ENCODE data around the gene PRKCE. TPM values are rescaled to one million over a fixed set of nuclear protein-coding genes. Genes with fewer than 3 reads are reported as not detected.

The PRKCE gene
- total RNA-seq, 1 experiment from 2014 or later, result 2.4 TPM

GRCh38 chr2:46023165-46023854 is 371.8 kb downstream of the PRKCE start:
- TF ChIP-seq EZH2 (IDR thresholded peaks at IDR 0.05; ENCODE audit: borderline replicate concordance, low read depth, low read length, poor library complexity, severe bottlenecking), result no peak
- TF ChIP-seq, protein P1, sequence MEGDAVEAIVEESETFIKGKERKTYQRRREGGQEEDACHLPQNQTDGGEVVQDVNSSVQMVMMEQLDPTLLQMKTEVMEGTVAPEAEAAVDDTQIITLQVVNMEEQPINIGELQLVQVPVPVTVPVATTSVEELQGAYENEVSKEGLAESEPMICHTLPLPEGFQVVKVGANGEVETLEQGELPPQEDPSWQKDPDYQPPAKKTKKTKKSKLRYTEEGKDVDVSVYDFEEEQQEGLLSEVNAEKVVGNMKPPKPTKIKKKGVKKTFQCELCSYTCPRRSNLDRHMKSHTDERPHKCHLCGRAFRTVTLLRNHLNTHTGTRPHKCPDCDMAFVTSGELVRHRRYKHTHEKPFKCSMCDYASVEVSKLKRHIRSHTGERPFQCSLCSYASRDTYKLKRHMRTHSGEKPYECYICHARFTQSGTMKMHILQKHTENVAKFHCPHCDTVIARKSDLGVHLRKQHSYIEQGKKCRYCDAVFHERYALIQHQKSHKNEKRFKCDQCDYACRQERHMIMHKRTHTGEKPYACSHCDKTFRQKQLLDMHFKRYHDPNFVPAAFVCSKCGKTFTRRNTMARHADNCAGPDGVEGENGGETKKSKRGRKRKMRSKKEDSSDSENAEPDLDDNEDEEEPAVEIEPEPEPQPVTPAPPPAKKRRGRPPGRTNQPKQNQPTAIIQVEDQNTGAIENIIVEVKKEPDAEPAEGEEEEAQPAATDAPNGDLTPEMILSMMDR (conservative IDR thresholded peaks at IDR 0.05; ENCODE audit: low read depth, low read length), result no peak
- ChIA-PET POLR2A (ENCODE audit: low non-redundant PET) (no interaction called here), CTCF (no interaction called here)
- DNase-seq (ENCODE audit: low spot score), result no peak
- BruUV-seq (replicated peaks), result no TSS peak
- intact Hi-C loops (cut with micrococcal nuclease; ENCODE audit: unreplicated experiment), result no loop called here
- Histone ChIP-seq H3K27me3 (replicated peaks; ENCODE audit: insufficient read depth, low read depth, low read length, poor library complexity) (no peaks in the 10 kb centered on the region), H3K27ac (ENCODE audit: low read depth, low read length, poor library complexity, severe bottlenecking) (no peak overlapping the region), H3K4me1 (ENCODE audit: insufficient read depth, low read length, poor library complexity, severe bottlenecking) (no peaks in the 10 kb centered on the region), H3K4me3 (ENCODE audit: low read depth, low read length, poor library complexity, severe bottlenecking) (no peak overlapping the region), H3K9me3 (ENCODE audit: low read depth, low read length, poor library complexity, severe bottlenecking) (no peaks in the 10 kb centered on the region), H3K36me3 (ENCODE audit: insufficient read depth, low read length, poor library complexity, severe bottlenecking) (no peaks in the 10 kb centered on the region)

DNA sequence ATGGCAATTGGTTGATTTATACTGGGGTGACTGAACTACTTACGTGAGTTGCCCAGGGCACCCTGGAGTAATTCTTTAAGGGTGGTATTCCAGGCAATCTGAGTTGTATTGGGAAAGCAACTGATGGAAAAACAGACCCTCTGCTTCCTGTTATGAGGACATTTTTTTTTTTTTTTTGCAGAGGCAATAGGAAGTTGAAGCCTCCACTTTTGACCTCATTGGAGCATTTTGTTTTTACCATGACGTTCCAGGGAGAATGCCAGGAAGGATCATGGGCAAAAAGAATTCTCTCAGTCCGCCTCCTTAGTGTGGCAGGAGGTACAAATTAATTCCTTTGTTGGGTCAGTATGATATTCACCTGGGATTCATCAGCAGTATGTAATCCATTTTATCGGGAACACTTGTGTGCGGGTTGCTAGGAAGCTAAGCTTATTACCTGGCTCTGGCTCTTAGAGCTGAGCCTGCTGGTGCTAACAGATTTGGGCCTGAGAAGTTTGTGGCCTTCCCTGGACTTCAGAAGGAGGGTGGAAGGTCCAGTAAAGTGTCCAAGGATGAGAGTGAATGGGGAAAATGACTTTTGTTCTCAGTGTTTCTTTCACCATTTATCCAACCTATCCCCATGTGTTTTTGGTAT is 372.8 kb downstream of the PRKCE start:
- Histone ChIP-seq H3K36me3 (ENCODE audit: insufficient read depth, low read length, poor library complexity, severe bottlenecking) (no peaks in the 10 kb centered on the region), H3K9me3 (ENCODE audit: low read depth, low read length, poor library complexity, severe bottlenecking) (no peaks in the 10 kb centered on the region), H3K27ac (ENCODE audit: low read depth, low read length, poor library complexity, severe bottlenecking) (no peak overlapping the region), H3K4me1 (ENCODE audit: insufficient read depth, low read length, poor library complexity, severe bottlenecking) (no peaks in the 10 kb centered on the region), H3K4me3 (ENCODE audit: low read depth, low read length, poor library complexity, severe bottlenecking) (no peak overlapping the region), H3K27me3 (replicated peaks; ENCODE audit: insufficient read depth, low read depth, low read length, poor library complexity) (no peaks in the 10 kb centered on the region)
- TF ChIP-seq, protein P1 (conservative IDR thresholded peaks at IDR 0.05; ENCODE audit: low read depth, low read length), result no peak
- TF ChIP-seq EZH2 (IDR thresholded peaks at IDR 0.05; ENCODE audit: borderline replicate concordance, low read depth, low read length, poor library complexity, severe bottlenecking), result no peak
- ChIA-PET CTCF (no interaction called here), POLR2A (ENCODE audit: low non-redundant PET) (interaction anchor here (0.6 kb wide), 1 partner anchor 565 kb away, joined by 5 read pairs; no protein-coding TSS in a partner anchor)
- no TSS peak for BruUV-seq (replicated peaks)
- intact Hi-C loops (cut with micrococcal nuclease; ENCODE audit: unreplicated experiment), result no loop called here
- no peak for DNase-seq (ENCODE audit: low spot score)

DNA sequence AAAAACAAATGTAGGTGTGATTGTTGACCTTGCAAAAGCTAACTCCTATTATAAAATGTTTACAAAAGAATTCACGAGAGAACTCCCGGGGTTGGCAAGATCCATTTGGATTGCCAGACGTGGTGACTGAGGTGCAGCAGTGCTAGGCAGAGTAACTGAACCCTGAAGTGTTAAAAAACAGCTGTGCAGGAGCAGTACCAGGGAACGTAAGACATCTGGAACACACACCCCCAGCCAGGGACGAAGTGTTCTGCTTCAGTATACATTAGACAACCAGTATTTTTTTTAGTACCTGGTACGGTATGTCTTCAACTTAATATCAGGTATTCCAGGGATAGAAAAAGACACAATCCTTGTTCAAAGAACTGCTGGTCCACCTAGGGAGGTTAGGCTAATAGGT is 373.6 kb downstream of the PRKCE start:
- Histone ChIP-seq H3K4me3 (ENCODE audit: low read depth, low read length, poor library complexity, severe bottlenecking) (no peak overlapping the region), H3K36me3 (ENCODE audit: insufficient read depth, low read length, poor library complexity, severe bottlenecking) (no peaks in the 10 kb centered on the region), H3K27me3 (replicated peaks; ENCODE audit: insufficient read depth, low read depth, low read length, poor library complexity) (no peaks in the 10 kb centered on the region), H3K4me1 (ENCODE audit: insufficient read depth, low read length, poor library complexity, severe bottlenecking) (no peaks in the 10 kb centered on the region), H3K9me3 (ENCODE audit: low read depth, low read length, poor library complexity, severe bottlenecking) (no peaks in the 10 kb centered on the region), H3K27ac (ENCODE audit: low read depth, low read length, poor library complexity, severe bottlenecking) (no peak overlapping the region)
- TF ChIP-seq, protein P1 (conservative IDR thresholded peaks at IDR 0.05; ENCODE audit: low read depth, low read length), result no peak
- ChIA-PET CTCF (no interaction called here), POLR2A (ENCODE audit: low non-redundant PET) (interaction anchor here (0.6 kb wide), 1 partner anchor 564 kb away, joined by 5 read pairs; no protein-coding TSS in a partner anchor)
- no TSS peak for BruUV-seq (replicated peaks)
- intact Hi-C loops (cut with micrococcal nuclease; ENCODE audit: unreplicated experiment), result no loop called here
- DNase-seq (ENCODE audit: low spot score), result no peak
